GM19372 (cell line): Measurements from ENCODE around the gene LYPD3.

Experiments
- ATAC-seq: cut with Tn5 transposase; IDR thresholded peaks from one replicate; pipeline ENCODE4 v1.9.1; 2021; ENCODE audit warnings: mild to moderate bottlenecking, low read depth, moderate library complexity; ENCODE audit not compliant: unreplicated experiment

LYPD3 gene

DNA sequence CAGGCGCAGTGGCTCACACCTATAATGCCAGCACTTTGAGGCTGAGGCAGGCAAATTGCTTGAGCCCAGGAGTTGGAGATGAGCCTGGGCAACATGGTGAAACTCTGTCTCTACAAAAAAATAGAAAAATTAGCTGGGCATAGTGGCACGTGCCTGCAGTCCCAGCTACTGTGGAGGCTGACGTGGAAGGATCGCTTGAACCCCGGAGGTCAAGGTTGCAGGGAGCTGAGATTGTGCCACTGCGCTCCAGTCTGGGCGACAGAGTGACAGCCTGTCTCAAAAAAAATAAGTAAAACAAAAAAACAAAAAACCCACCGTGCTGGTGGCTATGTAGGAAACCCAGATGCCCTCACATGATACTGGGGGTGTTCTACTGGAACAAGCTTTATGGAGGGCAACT lies 22.8 kb upstream of the LYPD3 start:
- ATAC-seq: no peak

DNA sequence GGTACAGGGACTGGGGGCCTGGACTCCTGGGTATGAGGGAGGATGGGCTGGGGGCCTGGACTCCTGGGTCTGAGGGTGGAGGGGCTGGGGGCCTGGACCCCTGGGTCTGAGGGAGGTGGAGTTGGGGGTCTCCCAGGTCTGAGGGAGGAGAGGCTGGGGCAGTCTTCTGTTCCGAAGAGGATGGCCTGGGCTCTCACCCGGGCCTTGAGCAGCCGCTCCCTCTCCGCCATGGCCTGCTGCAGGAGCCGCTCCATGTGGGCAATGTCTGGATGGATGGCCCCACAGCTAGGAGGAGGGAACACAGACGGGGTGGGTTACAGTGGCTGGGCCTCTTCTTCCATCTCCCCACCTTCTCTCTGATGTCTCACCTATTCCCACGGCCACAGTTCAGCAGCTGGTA lies 21.0 kb upstream of the LYPD3 start:
- ATAC-seq: no peak

DNA sequence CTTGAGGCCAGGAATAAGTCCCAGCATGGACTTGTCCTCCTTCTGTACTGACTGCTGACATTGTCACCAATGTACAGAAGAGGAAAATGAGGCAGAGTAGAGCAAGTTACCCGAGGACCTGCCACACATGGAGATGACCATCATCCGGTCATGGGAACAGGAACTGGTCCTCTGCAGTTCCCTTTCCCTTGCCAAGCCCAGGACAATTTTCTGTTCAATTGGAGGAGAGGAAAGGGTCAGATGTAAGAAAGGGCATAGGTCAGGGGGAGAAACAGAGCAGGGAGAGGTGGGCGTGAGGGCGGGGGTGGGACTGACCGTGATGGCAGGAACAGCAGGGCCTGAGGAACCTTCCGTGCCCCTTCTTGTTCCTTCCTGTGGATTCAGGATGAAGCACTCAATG lies 20.5 kb upstream of the LYPD3 start:
- no peak for ATAC-seq

DNA sequence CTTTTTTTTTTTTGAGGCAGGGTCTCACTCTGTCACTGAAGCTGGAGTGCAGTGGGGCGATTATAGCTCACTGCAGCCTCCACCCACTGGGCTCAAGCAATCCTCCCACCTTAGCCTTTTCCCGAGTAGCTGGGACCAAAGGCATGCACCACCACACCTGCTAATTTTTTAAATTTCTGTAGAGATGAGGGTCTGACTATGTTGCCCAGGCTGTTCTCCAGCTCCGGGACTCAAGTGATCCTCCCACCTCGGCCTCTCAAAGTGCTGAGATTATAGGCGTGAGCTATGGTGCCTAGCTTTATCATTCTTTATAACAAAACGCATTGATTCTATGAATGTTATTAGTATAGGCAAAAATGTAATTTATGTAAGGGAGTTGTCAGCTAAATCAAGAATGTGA lies 17.9 kb upstream of the LYPD3 start:
- no peak for ATAC-seq

DNA sequence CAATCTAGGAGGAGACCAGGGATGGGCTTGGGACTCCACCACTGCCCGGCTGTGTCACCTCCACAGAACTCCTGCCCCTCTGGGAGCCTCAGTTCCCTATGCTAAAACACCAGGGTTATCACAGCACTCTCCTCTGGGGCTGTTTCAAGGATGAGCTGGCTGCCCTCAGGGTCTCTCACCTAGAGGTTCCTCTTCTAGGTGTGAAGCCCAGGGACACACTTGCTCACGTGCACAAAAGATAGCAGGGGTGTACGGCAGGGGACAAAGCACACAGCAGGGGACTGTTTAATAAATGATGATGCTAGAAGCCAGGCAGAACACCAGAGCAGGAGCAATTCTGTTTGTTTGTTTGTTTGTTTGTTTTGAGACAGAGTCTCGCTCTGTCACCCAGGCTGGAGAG lies 16.8 kb upstream of the LYPD3 start:
- no peak for ATAC-seq

DNA sequence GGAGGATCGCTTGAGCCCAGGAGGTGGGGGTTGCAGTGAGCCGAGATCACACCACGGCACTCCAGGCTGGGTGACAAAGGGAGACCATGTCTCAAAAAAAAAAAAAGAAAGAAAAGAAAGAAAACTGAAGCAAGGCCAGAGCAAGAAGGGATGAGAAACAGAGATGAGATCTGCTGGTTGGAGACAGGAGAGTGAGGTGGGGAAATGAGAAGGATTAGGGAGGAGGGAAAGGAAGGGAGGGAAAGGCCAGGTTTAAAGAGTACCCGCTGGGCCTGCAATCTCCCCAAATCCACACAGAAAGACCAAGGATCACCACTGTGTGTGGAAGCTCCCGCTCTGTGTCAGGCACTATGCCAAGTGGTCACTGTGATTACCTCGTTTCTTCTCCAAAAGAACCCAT lies 16.3 kb upstream of the LYPD3 start:
- ATAC-seq: no peak

DNA sequence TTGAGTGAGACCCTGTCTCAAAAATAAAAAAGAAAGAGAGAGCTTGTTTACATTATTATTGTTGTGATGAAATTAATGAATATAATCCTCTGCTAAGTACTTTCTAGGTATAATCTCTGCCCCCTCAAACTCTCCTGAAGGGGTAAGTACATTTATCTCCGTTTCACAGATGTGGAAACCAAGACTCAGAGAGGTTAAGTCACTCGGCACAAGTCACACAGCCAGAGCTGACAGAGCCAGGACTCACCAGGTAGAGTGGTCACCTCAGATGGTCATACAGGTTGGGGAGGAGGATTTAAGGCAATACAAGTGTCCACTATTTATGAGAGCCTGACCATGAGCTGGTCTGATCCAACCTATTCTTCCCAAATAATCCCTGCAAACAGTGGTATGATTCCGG lies 15.2 kb upstream of the LYPD3 start:
- ATAC-seq: no peak

DNA sequence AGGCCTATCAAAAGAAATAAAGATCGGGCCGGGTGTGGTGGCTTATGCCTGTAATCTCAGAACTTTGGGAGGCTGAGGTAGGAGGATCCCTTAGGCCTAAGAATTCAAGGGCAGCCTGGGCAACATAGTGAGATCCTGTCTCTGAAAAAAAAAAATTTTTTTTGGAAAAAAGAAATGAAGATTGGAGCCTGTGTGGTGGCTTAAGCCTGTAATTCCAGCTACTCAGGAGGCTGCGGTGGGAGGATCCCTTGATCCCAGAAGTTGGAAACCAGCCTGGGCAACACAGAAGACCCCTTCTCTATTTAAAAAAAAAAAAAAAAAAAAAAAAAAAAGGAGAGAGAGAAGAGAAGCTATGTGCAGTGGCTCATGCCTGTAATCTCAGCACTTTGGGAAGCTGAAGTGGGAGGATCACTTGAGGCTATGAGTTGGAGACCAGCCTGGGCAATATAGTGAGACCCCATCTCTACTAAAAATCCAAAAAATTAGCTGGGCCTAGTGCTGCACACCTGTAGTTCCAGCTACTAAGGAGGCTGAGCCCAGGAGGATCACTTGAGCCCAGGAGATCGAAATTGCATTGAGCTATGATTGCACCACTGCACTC lies 14.7 kb upstream of the LYPD3 start:
- ATAC-seq: no peak

DNA sequence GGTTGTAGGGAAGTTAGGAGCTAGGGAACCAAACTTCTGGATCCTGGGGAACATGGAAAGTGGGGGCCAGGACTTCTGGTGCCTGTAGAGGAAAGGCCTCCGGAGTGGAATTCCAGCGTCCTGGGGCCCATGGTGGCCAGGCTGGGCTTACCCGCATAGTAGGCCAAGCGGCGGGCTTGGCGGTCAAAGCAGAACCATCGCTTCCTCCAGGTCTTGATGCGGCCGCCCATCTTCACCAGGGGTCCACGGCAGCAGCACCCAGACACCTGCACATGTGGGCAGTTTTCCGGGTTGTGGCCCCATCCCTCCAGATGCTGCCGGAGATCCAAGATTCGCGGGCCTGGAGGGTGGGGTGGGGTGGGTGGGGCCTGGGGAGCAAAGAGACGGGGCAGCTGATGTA lies 13.8 kb upstream of the LYPD3 start:
- no peak for ATAC-seq

DNA sequence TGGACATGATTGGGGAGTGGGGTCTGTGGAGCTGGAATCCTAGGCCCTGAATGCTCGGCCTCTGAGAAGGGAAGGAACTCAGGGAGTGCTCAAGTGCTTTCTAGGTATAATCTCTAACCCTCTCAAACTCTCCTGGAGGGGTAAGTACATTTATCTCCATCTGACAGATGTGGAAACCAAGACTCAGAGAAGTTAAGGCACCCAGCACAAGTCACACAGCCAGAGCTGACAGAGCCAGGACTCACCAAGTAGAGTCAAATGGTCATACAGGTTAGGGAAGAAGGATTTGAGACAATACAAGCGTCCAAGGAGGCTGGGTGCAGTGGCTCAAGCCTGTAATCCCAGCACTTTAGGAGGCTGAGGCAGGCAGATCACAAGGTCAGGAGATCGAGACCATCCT lies 12.9 kb upstream of the LYPD3 start:
- ATAC-seq: no peak

DNA sequence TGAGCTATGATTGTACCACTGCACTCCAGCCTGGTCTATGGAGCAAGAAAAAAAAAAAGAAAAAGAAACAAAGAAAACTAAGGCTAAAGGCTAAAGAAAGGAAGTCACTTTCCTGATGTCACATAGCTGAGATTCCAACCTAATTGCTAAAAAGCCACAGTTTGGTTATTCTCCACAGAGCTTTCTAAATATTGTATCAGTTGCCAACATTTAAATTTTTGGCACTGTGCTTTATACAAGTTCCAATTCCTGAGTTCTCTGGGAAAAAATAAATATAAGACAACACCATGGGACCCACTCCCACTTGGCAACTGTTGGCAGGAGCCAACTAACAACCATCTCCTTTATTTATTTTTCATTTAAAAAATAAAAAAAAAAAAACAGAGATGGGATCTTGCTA lies 11.2 kb upstream of the LYPD3 start:
- ATAC-seq: no peak

DNA sequence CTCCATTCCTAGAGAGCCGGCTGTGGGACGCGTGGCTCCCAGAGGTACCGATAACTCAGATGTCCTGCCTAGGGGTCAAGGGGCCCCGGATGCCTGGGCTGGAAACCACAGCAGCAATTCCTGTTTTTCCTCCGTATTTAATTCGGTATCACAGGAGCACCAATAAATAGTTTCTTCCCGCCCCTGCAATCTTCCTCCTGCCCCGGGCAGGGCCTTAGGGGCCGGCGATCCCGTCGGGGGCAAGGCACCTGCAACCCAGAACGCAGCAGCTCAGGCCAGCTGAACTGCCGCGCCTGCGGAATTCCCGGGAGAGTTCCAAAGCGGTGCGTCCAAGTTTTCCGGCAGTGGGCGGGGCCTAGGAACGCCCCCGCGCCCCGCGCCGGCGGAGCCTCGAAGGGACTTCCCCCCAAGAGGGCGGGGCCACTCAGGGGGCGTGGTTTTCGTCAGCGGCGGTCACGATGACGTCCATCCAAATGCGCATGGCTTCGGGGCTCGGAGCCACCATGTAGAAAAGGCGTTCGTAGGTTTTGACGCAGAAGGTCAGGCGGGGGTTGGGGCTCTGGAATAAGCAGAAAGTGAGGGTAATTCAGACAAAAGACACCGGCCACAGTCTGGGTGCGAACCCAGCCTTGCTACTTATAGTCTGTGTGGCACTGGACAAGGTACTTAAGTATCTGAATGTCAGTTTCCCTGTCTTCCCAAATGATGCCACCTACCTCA lies 9.7 kb upstream of the LYPD3 start:
- ATAC-seq: peak; percentile 59

DNA sequence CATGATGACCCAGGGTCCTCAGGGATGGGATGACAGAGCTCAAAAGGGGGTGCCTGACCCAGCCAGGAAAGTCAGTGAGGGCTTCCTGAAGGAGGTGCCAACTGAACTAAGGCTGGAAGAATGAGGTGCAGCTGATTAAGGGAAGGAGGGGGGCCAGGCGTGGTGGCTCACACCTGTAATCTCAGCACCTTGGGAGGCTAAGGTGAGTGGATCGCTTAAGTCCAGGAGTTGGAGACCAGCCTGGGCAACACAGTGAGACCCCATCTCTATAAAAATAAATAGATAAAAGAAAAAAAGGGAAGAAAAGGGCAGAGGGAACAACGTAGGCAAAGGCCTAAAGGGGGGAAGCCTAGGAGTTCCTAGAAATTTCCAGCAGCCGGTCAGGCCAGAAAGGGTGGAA lies 9.1 kb upstream of the LYPD3 start:
- ATAC-seq: no peak

DNA sequence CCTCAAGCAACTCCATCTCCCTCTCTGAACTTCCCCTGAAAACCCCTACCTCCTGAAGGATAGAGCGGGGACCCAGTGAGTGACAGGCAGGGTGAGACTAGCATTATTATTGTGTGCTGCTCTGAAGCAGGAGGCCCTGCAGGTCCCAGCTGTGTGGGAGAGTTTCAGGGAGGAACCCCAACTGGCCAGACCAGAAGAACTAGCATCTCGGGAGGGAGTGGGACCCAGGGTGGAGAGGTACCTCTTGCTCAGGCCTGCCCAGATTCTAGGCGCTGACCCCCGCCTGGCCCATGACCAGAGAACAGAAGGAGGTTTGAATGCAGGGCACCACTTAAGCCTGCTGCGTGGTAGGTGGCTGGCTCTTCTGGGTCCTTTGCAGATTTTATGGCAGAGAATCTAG lies 5.7 kb upstream of the LYPD3 start:
- no peak for ATAC-seq

DNA sequence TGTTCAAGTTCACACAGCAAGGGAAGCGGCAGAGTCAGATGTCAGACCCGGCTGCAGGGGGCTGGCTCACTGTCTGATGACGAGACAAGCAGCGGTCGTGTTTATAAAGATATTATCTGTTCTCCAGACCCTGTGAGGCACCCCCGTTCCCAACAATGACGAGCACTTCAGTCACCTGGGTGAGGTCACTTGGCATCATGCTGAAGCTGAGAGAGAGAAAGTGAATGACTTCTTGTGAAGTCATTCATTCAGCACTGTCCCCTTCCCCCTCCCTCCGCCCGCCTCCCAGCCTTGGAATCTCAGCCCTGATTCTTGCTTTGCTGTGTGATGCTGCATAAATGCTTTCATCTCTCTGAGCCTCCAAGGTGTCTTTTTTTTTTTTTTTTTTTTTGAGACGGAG lies 4.9 kb upstream of the LYPD3 start:
- no peak for ATAC-seq

DNA sequence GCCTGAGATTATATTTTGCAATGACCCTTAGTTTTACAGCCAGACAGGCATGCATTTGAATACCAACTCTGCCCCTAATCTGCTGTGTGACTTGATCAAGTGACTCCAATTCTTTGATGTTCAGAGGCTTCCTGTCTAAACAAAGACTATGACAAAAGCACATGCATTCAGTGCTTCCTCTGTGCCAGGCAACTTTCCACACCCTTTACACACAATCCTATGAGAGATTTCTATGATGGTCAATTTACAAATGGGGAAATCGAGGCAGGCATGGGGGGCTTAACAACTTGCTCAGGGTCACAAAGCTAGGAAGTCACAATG lies 3.7 kb upstream of the LYPD3 start:
- no peak for ATAC-seq

DNA sequence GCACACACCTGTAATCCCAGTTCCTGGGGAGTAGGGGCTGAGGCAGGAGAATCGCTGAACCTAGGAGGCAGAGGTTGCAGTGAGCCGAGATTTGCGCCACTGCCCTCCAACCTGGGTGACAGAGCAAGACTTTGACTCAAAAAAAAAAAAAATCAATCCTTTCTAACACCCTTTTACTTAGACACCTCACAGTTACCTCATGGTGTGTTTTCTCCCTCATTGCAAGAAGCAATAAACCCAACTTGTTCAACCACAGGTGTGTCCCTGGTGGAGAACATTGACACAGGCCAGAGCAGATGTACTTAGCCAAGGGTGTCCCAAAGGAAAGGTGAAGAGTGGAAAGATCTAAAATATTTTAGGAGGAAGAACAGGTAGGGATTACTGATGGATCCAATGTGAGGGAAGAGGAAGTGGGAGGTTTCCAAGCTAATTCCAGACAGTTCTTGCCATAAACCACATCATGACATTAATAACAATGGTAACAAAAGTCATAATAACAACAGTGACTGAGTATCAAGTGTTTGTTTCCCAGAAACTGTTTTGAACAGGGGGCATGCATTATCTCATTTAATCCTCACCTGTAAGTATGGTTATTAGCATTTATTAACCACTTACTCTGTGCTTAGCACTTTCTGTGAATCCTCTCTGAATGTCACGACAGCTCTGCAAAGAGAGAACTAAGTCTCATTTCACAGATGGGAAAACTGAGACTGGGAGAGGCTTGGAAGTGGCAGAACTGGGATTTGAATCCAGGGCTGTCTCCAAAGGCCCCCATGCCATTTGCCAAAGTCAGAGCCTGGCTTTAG lies 3.1 kb upstream of the LYPD3 start:
- no peak for ATAC-seq

DNA sequence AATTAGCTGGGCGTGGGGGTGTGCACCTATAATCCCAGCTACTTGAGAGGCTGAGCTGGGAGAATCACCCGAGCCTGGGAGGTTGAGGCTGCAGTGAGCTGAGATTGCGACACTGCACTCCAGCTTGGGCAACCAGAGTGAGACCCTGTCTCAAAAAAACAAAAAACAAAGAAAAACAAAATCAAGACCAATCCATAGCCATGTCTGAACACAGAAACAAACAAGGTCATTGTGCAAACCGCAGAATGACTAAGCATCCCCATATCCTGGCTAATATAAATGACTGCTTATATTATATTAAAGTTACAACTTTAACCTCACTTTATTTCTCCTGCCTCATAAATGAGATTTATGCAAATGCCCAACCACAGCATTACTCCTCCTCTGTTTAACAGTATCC lies 2.3 kb upstream of the LYPD3 start:
- no peak for ATAC-seq

DNA sequence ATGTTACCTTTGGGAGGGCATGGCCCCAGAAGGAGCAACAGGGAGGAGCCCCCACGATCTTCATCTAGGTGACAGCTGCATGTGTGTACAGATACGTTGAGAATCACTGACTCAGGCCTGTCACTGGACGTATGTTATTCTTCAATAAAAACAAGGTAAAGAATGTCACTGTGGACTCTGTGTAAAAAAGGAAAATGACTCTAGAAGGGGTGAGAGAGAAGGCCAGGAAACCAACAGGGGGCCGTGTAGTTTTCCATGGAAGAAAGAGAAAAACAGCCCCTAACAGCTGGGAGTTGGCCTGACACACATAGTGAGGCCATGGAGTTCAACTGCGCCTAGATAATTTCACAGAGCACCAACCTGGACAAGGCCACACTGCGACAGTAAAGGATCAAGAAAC lies 1.9 kb upstream of the LYPD3 start:
- no peak for ATAC-seq

DNA sequence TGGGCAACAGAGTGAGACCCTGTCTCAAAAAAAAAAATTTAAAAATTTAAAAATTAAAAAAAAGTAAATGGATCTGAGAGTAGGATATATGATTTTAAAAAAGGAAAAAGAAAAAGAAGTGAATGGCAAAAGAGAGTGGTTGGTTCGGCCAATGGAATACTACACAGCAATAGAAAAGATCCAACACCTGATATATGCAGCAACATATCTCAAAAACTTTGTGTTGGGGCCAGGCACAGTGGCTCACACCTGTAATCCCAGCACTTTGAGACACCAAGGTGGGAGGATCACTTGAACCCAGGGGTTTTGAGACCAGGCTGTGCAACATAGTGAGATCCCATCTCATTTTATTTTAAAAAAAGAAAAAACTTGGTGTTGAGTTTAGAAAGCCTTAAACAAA lies 1.4 kb upstream of the LYPD3 start:
- ATAC-seq: no peak

DNA sequence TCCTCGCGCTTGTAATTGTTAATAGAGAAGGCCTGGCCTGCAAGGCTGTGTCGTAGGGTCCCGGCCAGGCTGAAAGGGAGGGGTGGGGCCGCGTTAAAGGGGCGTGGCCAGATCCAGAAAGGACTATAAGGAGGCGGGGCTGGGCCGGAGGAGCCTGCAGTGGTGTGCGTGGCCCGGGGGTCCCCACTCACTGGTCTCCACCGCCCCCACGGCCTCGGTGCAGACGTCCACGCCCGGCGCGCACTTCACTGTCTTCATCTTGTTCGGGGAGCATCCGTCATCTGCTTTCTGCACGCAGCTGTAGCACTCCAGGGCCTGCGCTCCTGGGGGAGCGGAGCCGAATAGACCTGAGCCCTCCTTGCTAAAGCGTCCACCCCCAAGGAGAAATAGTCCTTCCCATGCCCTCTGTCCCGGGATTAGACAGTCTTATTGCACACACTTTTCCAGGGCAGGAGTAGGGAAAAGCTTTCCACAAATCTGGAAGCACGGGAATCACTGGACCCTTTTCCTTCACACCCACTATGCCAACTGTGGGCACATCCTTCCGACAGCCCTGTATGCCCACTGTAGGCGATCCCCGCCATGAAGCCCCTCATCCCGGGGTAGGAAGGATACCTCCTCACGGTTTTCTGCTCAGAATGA lies 1.2 kb downstream of the LYPD3 start:
- ATAC-seq: peak; percentile 31
